ENCODE results near the gene ANO7.
A peak's percentile ranks its signal among the peaks of the same experiment; 100 is the strongest.

The ANO7 gene

GRCh38 chr2:241209271-241209670 lies 20.8 kb downstream of the ANO7 start:
- DNase-seq = no peak

GRCh38 chr2:241211276-241211675 lies 22.8 kb downstream of the ANO7 start:
- DNase-seq = no peak

- no peak for DNase-seq
Measured at GRCh38 chr2:241213041-241213440, 24.6 kb downstream of the ANO7 start.

GRCh38 chr2:241213567-241213966 lies 25.1 kb downstream of the ANO7 start:
- DNase-seq = no peak

- DNase-seq = no peak
Measured at GRCh38 chr2:241214209-241214608, 25.7 kb downstream of the ANO7 start.

- no peak for DNase-seq
Measured at GRCh38 chr2:241214766-241215165, 26.3 kb downstream of the ANO7 start.

- DNase-seq = peak; percentile 80
Measured at GRCh38 chr2:241215421-241215820, 26.9 kb downstream of the ANO7 start.

- no peak for DNase-seq
Measured at GRCh38 chr2:241216211-241216761, 27.8 kb downstream of the ANO7 start.

DNA sequence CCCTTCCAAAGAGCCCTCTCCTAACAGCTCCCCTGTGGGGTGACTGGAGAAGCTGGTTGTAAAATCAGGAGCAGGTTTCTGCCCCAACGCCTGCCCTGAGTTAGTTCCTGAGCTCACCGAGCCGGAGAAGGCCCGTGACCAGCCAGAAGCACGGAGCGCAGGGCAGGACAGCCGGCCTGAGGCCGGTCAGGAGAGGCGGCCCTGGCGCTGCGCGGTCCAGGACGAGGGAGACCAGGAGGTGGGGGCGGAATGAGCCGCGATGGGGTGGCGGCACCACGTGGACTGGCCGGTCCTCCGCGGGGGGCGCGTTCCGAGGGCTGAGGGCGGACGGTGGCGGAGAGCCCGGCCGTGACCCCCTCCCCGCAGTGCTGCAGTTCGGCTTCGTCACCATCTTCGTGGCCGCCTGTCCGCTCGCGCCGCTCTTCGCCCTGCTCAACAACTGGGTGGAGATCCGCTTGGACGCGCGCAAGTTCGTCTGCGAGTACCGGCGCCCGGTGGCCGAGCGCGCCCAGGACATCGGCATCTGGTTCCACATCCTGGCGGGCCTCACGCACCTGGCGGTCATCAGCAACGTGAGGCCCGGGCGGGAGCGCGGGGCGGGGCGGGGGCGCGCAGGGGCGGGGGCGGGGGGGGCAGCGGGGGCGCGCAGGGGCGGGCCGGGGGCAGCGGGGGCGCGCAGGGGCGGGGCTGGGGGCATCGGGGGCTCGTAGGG lies 29.0 kb downstream of the ANO7 start:
- peak; percentile 21 for DNase-seq

DNA sequence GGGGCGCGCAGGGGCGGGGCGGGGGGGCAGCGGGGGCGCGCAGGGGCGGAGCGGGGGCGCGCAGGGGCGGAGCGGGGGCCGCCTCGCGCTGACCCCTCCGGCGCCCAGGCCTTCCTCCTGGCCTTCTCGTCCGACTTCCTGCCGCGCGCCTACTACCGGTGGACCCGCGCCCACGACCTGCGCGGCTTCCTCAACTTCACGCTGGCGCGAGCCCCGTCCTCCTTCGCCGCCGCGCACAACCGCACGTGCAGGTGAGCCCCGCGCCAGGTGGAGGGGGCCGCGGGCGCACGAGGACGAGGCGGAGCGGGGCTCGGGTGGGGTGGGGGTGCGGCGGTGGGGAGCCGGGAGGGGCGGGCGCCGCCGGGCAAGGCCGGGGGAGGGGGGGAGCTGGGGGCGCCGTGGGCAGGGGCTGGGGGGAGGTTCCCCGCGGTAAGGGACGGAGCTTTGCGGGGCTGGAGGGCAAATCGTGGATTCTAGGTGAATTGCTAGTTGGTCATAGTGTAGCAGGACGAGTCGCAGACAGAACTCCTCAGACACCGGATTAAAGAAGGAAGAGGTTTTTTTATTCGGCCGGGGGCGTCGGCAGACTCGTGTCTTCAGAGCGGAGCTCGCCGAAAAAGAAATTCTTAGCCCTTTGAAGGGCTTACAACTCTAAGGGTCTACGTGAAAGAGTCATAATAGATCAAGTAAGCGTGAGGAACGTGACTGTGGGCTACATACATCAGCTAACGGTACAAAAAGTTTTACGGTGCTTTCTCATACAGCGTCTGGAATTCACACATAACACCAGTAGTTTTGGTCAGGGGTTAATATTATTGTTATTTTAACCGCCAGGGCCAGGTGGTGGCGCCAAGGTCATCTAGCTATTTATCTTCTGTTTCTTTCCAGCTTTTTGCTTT lies 29.9 kb downstream of the ANO7 start:
- peak; percentile 44 for DNase-seq

GRCh38 chr2:241219030-241219382 lies 30.5 kb downstream of the ANO7 start:
- DNase-seq = no peak

DNA sequence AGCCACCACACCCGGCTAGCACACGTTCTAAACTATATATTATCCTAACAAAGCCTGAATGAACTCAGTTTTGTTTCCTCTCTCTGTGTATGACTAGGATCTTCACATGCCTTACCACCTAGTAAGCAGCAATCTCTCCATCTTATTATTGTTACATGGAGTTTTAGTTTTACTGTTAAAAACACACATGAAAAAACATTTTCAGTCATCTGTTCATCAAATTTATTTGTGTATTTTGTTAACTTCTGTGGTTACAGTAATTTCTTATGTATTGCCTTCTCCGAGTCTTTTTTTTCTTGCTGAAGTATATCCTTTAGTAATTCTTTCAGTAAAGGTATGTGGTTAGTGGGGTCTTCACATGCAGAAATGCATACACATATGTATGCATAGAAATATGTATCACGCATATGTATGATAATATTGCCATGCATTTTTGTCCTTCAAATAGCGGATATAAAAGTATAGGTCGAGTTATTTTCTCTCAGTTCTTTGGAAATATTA lies 31.4 kb downstream of the ANO7 start:
- no peak for DNase-seq

DNA sequence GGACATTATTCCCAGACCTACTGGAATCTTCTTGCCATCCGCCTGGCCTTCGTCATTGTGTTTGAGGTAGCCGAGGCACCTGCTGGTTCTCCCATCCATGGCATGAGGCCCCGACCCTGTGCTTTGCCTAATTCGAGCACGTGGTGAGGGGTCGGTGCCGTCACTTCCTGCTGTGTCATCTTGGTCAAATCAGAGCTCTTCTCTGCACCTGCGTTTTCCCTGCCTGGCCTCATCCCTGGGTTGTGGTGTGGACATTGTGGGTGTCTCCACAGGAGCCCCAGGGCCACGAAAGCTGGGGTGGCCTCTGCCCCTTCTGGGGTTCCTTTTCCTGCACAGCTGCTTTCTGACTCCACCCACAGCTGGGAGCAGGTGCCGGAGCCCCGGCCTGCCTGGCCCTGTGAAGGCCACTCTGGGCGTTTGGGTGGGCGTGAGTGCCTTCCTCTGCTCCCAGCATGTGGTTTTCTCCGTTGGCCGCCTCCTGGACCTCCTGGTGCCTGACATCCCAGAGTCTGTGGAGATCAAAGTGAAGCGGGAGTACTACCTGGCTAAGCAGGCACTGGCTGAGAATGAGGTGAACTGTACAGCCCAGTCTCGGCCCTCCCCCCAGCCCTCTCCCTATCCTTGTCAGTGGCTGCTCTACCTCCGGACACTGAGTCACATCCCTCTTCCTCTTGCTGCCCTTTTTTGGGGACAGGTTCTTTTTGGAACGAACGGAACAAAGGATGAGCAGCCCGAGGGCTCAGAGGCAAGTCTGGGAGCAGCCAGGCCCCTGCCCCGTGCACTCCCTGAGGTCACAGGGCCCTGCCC lies 34.9 kb downstream of the ANO7 start:
- no peak for DNase-seq

GRCh38 chr2:241224018-241224850 lies 35.8 kb downstream of the ANO7 start:
- no peak for DNase-seq

DNA sequence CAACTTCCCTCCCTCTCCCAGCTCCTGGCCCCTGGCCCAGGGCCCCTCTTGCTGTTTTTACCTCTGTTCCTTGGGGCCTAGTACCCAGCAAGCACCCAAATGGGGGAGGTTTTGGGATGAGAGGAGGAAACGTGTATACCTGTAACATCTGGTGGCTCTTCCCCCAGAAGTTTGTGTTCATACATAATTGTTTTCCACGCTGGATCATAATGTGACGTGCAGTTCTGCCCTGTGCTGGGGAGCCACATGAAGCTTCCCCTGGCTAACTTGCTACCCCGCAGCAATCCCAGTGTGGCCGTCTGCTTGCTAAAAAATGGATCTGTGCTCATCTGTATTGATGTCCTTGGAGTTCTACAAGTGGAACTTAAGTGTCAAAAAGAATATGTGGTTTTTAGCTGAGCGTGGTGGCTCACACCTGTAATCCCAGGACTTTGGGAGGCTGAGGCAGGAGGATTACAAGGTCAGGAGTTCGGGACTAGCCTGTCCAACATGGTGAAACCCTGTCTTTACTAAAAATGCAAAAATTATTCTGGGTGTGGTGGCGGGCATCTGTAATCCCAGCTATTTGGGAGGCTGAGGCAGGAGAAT lies 36.5 kb downstream of the ANO7 start:
- DNase-seq = no peak

DNA sequence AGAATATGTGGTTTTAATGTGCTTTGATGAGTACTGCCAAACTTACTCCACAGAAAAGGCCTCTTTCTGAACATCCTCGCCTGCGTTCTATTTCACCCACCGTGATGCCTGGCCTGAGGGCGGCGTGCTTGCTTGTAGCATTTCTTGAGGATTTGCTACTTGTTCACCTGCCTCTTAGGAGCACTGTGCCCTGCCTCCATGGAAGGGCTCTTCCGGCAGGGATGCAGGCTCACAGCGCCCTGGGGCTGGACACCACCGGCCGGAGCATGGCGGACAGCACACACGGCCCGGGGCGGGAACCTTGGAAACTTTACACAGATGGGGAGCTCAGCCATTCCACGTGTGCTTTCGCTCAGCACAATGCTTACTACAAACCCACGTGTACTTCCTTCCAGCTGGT lies 37.1 kb downstream of the ANO7 start:
- no peak for DNase-seq

GRCh38 chr2:241225983-241226382 lies 37.5 kb downstream of the ANO7 start:
- DNase-seq = no peak

DNA sequence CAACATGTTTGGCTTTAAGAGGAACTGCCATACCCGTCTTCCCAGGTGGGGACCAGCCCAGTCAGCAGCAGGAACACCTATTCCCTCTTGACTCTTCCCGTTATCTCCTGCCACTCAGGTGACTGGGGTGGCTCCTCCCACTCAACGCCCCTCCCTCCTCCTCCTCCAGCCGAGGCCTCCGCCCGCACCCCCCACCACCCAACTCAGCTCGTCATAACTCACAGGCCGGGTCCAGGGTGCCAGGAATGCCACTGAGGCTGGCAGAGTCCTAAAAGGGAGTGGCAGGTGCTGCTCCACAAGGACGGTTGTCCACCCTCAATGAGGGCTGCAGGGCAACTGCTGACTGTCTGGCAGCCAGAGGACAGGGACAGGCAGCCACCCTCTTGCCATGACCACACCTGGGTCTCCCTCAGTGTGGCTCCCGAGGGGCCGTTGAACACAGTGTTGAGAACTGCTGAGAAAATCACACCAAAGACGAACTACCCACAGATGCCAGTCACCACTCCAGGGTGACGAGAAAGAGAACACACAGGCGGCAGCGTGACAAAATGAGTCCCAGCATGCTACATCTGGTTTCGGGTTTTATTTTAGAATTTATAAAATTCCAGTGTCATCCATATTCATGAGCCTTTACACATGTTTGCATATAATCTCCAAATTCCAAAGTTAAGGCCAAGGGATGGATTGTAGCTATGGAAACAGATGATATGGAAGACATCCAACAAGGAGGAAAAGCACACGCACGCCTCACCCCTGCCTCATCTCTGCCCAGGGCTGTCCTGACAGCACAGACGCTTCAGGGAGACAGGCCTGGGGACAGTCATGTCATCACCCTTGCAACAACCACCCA lies 38.5 kb downstream of the ANO7 start:
- no peak for DNase-seq

DNA sequence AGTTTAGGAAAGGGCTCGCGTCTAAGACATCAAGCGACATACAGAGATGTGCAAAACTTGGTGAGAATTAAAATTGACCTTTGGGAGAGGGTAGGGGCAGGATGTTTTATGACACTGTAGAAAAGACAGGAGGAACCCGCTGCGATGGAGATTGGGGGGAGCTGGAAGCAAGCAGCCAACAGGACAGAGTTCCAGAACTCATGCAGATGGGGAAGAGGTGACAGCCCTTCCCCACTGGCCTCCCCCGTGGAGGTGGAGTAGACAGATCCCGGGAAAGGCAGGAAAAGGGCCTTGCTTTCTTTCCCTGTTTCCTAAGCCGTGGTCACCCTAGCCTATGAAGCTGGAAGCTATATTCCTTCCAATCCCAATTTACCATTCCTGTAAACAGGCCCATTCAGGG lies 39.1 kb downstream of the ANO7 start:
- DNase-seq = no peak

DNA sequence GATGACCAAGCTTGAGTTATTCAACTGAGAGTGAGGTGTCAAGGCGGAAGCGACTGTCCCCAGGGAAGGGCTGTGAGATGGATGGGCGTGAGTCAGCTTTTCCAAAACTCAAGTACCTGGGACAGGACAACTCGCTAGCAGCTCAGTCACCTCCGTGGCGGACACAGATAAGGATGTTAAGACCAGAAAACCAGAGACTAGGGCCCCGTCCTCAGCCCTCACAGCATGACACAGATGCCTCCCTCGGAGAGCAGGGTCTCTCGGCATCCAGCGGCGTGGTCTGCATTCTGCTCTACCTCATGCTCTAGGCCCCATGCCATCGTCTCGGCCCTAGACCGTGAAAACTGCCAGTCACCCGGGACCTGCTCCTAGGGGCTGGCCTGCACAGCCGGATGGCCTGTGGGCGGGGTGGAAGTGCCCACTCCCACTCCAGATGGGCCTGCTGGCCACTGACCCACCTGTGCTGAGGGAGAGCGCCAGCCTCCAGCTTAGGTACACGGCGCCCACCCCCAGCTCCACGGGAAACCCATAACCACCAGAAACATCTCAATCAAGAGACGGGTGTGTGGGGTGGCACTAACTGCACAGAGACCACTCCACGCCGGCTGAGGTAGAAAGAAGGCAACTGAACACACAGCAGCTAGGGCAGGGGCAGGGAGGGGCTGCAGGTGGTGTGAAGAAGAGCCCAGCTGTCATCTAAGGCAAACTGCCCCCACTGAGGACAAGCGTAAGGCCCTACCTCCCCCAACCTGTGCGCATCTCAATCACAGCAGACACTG lies 39.8 kb downstream of the ANO7 start:
- no peak for DNase-seq

Data from hematopoietic multipotent progenitor cell treated with erythropoietin and hydrocortisone succinate and interleukin-3 and kit ligand, for 8 days (in vitro differentiated cells).